ENCODE measurements around the gene SLC16A8.

Gene SLC16A8

GRCh38 chr22:38031491-38031890, 52.5 kb downstream of the SLC16A8 start:
- no peak for DNase-seq (ENCODE audit: extremely low read depth in 1 of 2, low read depth in 1 of 2)

- no peak for DNase-seq (ENCODE audit: extremely low read depth in 1 of 2, low read depth in 1 of 2)
Measured at GRCh38 chr22:38030311-38031133, 53.5 kb downstream of the SLC16A8 start.

DNA sequence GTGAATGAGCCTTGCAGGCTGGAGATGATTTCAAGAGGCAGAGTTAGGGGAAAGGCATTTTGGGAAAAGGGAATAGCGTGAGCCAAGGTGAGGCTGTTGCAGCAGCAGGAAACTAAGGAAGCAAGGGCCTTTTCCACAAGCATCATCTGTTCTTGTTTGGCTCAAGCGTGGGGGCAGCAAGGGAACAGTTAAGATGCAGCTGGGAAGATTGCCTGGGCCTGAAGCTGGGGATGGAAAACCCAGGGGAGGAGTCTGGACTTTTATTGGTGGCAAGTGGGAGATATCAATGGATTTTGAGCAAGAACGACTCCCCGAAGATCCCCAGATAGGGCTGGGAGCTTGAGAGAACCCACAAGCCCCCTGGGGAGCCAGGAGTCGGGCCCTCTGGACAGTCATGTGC, 54.1 kb downstream of the SLC16A8 start:
- DNase-seq (ENCODE audit: extremely low read depth in 1 of 2, low read depth in 1 of 2), result no peak

GRCh38 chr22:38029370-38029769, 54.6 kb downstream of the SLC16A8 start:
- DNase-seq (ENCODE audit: extremely low read depth in 1 of 2, low read depth in 1 of 2), result no peak

DNA sequence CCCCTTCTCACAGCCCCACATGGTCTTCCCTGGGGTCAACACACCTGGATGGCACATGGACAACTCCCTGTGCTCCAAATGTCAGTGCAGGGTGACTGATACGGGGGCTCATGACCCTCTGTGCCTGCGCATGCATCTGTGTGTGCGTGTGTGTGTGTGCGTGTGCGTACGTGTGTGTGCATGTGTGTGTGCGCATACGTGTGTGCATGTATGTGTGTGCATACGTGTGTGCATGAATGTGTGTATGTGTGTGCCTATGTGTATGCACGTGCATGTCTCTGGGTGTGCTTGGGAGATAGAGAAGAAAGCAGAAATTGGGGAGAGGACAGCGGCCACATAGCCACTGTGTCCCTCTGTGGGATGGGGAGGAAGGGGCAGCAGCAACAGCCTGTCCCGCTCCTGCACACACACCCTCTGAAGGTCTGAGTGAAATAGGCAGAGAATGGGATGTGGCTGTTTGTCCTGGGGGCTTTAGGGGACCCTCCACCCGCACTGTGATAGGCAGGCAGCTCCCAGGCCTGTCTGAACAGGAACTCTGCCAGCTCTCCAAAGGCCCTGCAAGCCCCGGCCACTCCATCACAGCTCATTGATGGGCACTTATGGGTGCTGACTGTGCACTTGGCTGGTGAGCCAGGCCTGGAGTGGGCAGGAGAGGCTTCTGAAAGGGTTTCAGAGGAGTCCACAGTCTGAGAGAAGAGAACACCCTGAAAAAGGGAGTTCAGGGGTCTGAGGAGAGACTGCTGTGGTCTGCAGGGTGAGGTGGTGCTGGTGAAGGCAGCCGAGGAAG, 55.4 kb downstream of the SLC16A8 start:
- DNase-seq (ENCODE audit: extremely low read depth in 1 of 2, low read depth in 1 of 2), result no peak

Measured in activated CD8-positive, alpha-beta memory T cell treated with anti-CD3 and anti-CD28 coated beads for 1 hour (primary cell).